ENCODE data around the gene XIAP.

XIAP gene

DNA sequence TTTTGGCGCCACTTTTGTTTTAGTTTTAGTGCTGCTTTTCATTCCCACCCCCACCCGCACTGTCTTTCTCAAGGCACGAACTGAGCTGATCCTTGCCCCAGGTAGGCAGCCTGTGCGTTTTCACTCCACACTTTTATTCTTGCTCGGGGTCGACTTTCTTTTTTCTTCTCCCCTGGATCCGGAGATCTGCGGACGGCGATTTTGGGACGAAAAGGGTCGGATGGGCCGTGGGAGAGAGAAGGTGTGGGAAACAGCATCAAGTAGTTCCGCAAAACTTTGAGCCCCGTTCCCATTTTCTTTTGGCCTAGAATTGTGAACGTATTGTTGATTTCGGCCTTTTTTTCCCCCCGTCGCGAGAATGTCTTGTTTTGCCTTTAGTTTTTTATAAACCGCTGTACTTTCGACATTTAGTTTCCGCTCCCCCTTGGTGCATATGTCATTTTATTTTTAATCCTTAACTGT is 102.2 kb downstream of the XIAP start:
- H3K4me3 Mint-ChIP-seq, result peak overlapping the region; percentile 89 to 97 (median 95)
- H3K36me3 Mint-ChIP-seq (ENCODE audit: low read depth), result no peaks in the 10 kb centered on the region
- peaks cover 20% of the 10 kb centered on the region for H3K4me1 Mint-ChIP-seq
- H3K27ac Mint-ChIP-seq, result peak overlapping the region; percentile 94 to 99 (median 98)
- TF ChIP-seq, protein P1, sequence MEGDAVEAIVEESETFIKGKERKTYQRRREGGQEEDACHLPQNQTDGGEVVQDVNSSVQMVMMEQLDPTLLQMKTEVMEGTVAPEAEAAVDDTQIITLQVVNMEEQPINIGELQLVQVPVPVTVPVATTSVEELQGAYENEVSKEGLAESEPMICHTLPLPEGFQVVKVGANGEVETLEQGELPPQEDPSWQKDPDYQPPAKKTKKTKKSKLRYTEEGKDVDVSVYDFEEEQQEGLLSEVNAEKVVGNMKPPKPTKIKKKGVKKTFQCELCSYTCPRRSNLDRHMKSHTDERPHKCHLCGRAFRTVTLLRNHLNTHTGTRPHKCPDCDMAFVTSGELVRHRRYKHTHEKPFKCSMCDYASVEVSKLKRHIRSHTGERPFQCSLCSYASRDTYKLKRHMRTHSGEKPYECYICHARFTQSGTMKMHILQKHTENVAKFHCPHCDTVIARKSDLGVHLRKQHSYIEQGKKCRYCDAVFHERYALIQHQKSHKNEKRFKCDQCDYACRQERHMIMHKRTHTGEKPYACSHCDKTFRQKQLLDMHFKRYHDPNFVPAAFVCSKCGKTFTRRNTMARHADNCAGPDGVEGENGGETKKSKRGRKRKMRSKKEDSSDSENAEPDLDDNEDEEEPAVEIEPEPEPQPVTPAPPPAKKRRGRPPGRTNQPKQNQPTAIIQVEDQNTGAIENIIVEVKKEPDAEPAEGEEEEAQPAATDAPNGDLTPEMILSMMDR (IDR thresholded peaks at IDR 0.05; ENCODE audit: unreplicated experiment in 3 of 3), result no peak
- peaks cover 7% of the 10 kb centered on the region for H3K9me3 Mint-ChIP-seq
- H3K27me3 Mint-ChIP-seq (ENCODE audit: low read depth), result no peaks in the 10 kb centered on the region

DNA sequence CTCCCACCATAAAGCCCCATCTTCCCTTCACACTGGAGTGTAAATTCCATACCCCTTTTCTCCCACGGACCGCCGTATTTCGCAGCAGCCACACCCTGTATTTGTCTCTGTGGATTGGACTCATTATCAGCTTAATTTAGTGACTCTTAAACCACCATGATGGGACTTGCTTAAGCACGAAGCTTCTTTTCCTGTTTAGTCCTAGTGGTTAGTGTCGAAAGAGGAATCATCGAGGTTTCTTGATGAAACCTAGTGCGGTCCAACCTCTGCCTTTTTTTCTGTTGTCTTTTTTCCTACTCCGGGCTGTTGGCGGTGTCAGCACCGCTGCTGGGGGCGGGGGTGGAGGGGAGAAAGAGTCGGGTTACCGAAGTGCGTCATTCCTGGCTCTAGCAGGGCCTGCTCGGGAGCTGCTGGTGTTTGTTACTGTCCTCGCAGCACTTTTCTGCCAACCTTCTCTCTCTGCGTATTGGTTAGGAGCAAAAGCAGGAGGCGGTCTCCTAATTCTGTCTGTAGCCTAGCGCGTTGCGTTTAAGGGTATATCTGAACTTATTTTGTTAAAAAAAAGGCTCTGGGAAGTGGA is 103.0 kb downstream of the XIAP start:
- peaks cover 20% of the 10 kb centered on the region for H3K4me1 Mint-ChIP-seq
- peak overlapping the region; percentile 94 to 99 (median 98) for H3K27ac Mint-ChIP-seq
- H3K36me3 Mint-ChIP-seq (ENCODE audit: low read depth), result no peaks in the 10 kb centered on the region
- peaks cover 7% of the 10 kb centered on the region for H3K9me3 Mint-ChIP-seq
- no peaks in the 10 kb centered on the region for H3K27me3 Mint-ChIP-seq (ENCODE audit: low read depth)
- TF ChIP-seq, protein P1 (IDR thresholded peaks at IDR 0.05; ENCODE audit: unreplicated experiment in 3 of 3), result no peak
- peak overlapping the region; percentile 89 to 97 (median 95) for H3K4me3 Mint-ChIP-seq

Data from nephron (organoid).